ENCODE measurements around the gene TCAP. TPM values are rescaled to one million over a fixed set of nuclear protein-coding genes. Genes with fewer than 3 reads are reported as not detected.

TCAP gene
- total RNA-seq, 1 experiment from 2014 or later: 0.54 TPM

- Histone ChIP-seq H3K27ac (ENCODE audit: low read depth, low read length, poor library complexity, severe bottlenecking) (no peak overlapping the region), H3K4me3 (ENCODE audit: low read depth, low read length, poor library complexity, severe bottlenecking) (no peak overlapping the region), H3K9me3 (ENCODE audit: low read depth, low read length, poor library complexity, severe bottlenecking) (no peaks in the 10 kb centered on the region), H3K27me3 (replicated peaks; ENCODE audit: insufficient read depth, low read depth, low read length, poor library complexity) (no peaks in the 10 kb centered on the region), H3K4me1 (ENCODE audit: insufficient read depth, low read length, poor library complexity, severe bottlenecking) (no peaks in the 10 kb centered on the region), H3K36me3 (ENCODE audit: insufficient read depth, low read length, poor library complexity, severe bottlenecking) (no peaks in the 10 kb centered on the region)
- CTCF ChIA-PET: no interaction called here
- no peak for DNase-seq (ENCODE audit: low spot score)
- TF ChIP-seq EZH2 (IDR thresholded peaks at IDR 0.05; ENCODE audit: borderline replicate concordance, low read depth, low read length, poor library complexity, severe bottlenecking): no peak
- TF ChIP-seq, protein P1, sequence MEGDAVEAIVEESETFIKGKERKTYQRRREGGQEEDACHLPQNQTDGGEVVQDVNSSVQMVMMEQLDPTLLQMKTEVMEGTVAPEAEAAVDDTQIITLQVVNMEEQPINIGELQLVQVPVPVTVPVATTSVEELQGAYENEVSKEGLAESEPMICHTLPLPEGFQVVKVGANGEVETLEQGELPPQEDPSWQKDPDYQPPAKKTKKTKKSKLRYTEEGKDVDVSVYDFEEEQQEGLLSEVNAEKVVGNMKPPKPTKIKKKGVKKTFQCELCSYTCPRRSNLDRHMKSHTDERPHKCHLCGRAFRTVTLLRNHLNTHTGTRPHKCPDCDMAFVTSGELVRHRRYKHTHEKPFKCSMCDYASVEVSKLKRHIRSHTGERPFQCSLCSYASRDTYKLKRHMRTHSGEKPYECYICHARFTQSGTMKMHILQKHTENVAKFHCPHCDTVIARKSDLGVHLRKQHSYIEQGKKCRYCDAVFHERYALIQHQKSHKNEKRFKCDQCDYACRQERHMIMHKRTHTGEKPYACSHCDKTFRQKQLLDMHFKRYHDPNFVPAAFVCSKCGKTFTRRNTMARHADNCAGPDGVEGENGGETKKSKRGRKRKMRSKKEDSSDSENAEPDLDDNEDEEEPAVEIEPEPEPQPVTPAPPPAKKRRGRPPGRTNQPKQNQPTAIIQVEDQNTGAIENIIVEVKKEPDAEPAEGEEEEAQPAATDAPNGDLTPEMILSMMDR (conservative IDR thresholded peaks at IDR 0.05; ENCODE audit: low read depth, low read length): no peak
- intact Hi-C loops (cut with micrococcal nuclease; ENCODE audit: unreplicated experiment): no loop called here
- POLR2A ChIA-PET (ENCODE audit: low non-redundant PET): no interaction called here
- BruUV-seq (replicated peaks): no TSS peak
These were observed 13.4 kb downstream of the TCAP start for GRCh38 chr17:39678340-39679116.

- Histone ChIP-seq H3K4me3 (ENCODE audit: low read depth, low read length, poor library complexity, severe bottlenecking) (no peak overlapping the region), H3K4me1 (ENCODE audit: insufficient read depth, low read length, poor library complexity, severe bottlenecking) (no peaks in the 10 kb centered on the region), H3K36me3 (ENCODE audit: insufficient read depth, low read length, poor library complexity, severe bottlenecking) (no peaks in the 10 kb centered on the region), H3K27me3 (replicated peaks; ENCODE audit: insufficient read depth, low read depth, low read length, poor library complexity) (no peaks in the 10 kb centered on the region), H3K9me3 (ENCODE audit: low read depth, low read length, poor library complexity, severe bottlenecking) (no peaks in the 10 kb centered on the region), H3K27ac (ENCODE audit: low read depth, low read length, poor library complexity, severe bottlenecking) (no peak overlapping the region)
- TF ChIP-seq, protein P1 (conservative IDR thresholded peaks at IDR 0.05; ENCODE audit: low read depth, low read length): no peak
- no peak for TF ChIP-seq EZH2 (IDR thresholded peaks at IDR 0.05; ENCODE audit: borderline replicate concordance, low read depth, low read length, poor library complexity, severe bottlenecking)
- BruUV-seq (replicated peaks): no TSS peak
- CTCF ChIA-PET: no interaction called here
- POLR2A ChIA-PET (ENCODE audit: low non-redundant PET): no interaction called here
- no peak for DNase-seq (ENCODE audit: low spot score)
- intact Hi-C loops (cut with micrococcal nuclease; ENCODE audit: unreplicated experiment): no loop called here
These were observed 14.5 kb downstream of the TCAP start for GRCh38 chr17:39679521-39680192.

DNA sequence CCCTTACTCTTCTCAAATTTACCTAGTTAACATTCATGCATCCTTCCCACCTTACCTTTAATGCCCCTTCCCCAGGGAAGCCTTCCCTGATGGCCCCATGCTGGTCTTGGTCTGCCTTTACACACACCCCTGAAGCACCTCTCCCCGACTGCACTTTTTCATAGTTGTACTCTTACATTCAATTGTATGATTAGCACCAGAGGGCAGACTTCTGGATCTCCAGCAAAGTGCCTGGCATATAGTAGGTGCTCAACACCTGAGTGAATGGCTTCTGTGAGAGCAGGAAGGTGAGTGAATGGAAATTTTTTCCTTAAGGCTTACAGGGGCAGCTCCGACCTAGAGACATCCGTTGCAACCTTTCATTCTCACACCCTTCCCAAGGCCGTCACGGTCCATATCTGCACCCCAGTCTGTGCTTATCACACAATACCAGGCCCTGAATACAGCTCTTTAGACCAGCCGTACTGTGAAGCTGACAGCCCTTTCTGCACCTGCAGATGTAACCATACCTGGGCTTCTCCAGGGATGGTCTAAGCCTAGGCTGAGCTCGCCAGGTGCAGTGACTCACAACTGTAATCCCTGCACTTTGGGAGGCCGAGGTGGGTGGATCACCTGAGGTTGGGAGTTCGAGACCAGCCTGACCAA lies 18.3 kb downstream of the TCAP start:
- ChIA-PET CTCF (no interaction called here), POLR2A (ENCODE audit: low non-redundant PET) (no interaction called here)
- DNase-seq (ENCODE audit: low spot score): no peak
- no peaks in the 10 kb centered on the region for H3K9me3 ChIP-seq (ENCODE audit: low read depth, low read length, poor library complexity, severe bottlenecking)
- H3K4me1 ChIP-seq (ENCODE audit: insufficient read depth, low read length, poor library complexity, severe bottlenecking): no peaks in the 10 kb centered on the region
- H3K36me3 ChIP-seq (ENCODE audit: insufficient read depth, low read length, poor library complexity, severe bottlenecking): no peaks in the 10 kb centered on the region
- intact Hi-C loops (cut with micrococcal nuclease; ENCODE audit: unreplicated experiment): no loop called here
- H3K4me3 ChIP-seq (ENCODE audit: low read depth, low read length, poor library complexity, severe bottlenecking): no peak overlapping the region
- no TSS peak for BruUV-seq (replicated peaks)
- TF ChIP-seq EZH2 (IDR thresholded peaks at IDR 0.05; ENCODE audit: borderline replicate concordance, low read depth, low read length, poor library complexity, severe bottlenecking): no peak
- TF ChIP-seq, protein P1 (conservative IDR thresholded peaks at IDR 0.05; ENCODE audit: low read depth, low read length): no peak
- no peaks in the 10 kb centered on the region for H3K27me3 ChIP-seq (replicated peaks; ENCODE audit: insufficient read depth, low read depth, low read length, poor library complexity)
- no peak overlapping the region for H3K27ac ChIP-seq (ENCODE audit: low read depth, low read length, poor library complexity, severe bottlenecking)
